MM.1S (cell line): ENCODE data around the gene HS3ST1.

ENCODE experiments used
- DNase-seq: peaks from one replicate; pipeline ENCODE4 v3.0.0-alpha.2; 2015
- H2AFZ ChIP-seq: fragments of 300-600 bp; sonication (generic); 2 replicates; pipeline ENCODE4 v1.6.0; 2016; ENCODE audit warnings: antibody characterized with exemption, low read length
- H3F3A ChIP-seq: fragments of 300-600 bp; sonication (generic); 2 replicates; pipeline ENCODE4 v1.6.1; 2016; ENCODE audit warnings: mild to moderate bottlenecking, antibody characterized with exemption, low read length, moderate library complexity, mixed read lengths; ENCODE audit not compliant: insufficient read depth
- H3K27ac ChIP-seq: fragments of 300-600 bp; sonication (generic); 2 replicates; pipeline ENCODE4 v1.5.1; 2016; ENCODE audit warnings: mild to moderate bottlenecking, low read length
- H3K27me3 ChIP-seq: fragments of 300-600 bp; sonication (generic); replicated peaks from 2 replicates; pipeline ENCODE4 v1.6.0; 2016; ENCODE audit warnings: low read length; ENCODE audit not compliant: insufficient read depth
- H3K36me3 ChIP-seq: fragments of 300-600 bp; sonication (generic); replicated peaks from 2 replicates; pipeline ENCODE4 v1.6.1; 2016; ENCODE audit warnings: mild to moderate bottlenecking, low read length, mixed read lengths; ENCODE audit not compliant: insufficient read depth
- H3K4me1 ChIP-seq: fragments of 300-600 bp; sonication (generic); 2 replicates; pipeline ENCODE4 v1.6.1; 2016; ENCODE audit warnings: low read length, mixed read lengths
- H3K4me2 ChIP-seq: fragments of 300-600 bp; sonication (generic); 2 replicates; pipeline ENCODE4 v1.6.0; 2016; ENCODE audit warnings: low read depth, low read length
- H3K4me3 ChIP-seq: fragments of 300-600 bp; sonication (generic); 2 replicates; pipeline ENCODE4 v1.5.1; 2016; ENCODE audit warnings: low read length, mixed read lengths
- H3K79me2 ChIP-seq: fragments of 300-600 bp; sonication (generic); 2 replicates; pipeline ENCODE4 v1.6.1; 2016; ENCODE audit warnings: mixed run types, low read length, mixed read lengths
- H3K9ac ChIP-seq: fragments of 300-600 bp; sonication (generic); 2 replicates; pipeline ENCODE4 v1.6.1; 2016; ENCODE audit warnings: low read length, mixed read lengths
- H3K9me2 ChIP-seq: fragments of 300-600 bp; sonication (generic); replicated peaks from 2 replicates; pipeline ENCODE4 v1.6.1; 2016; ENCODE audit warnings: mild to moderate bottlenecking, low read length, mixed read lengths; ENCODE audit not compliant: insufficient read depth
- H3K9me3 ChIP-seq: fragments of 300-600 bp; sonication (generic); replicated peaks from 2 replicates; pipeline ENCODE4 v1.6.1; 2016; ENCODE audit warnings: mild to moderate bottlenecking, low read length, mixed read lengths; ENCODE audit not compliant: insufficient read depth
- H4K20me1 ChIP-seq: fragments of 300-600 bp; sonication (generic); 2 replicates; pipeline ENCODE4 v1.6.1; 2016; ENCODE audit warnings: mild to moderate bottlenecking, low read length, moderate library complexity, mixed read lengths; ENCODE audit not compliant: insufficient read depth
- EZH2 ChIP-seq: fragments of 300-600 bp; sonication (generic); optimal IDR thresholded peaks from 2 replicates; pipeline ENCODE3; 2017; ENCODE audit warnings: low read depth, mild to moderate bottlenecking, antibody characterized with exemption, low read length, mixed read lengths
- EZH2phosphoT487 ChIP-seq: fragments of 300-600 bp; sonication (generic); IDR thresholded peaks from 2 replicates; pipeline ENCODE4 v1.6.1; 2018; ENCODE audit warnings: antibody characterized with exemption, low read length
- TF ChIP-seq, protein P1 (sequence below): fragments of 300-600 bp; sonication (generic); IDR thresholded peaks from 2 replicates; pipeline ENCODE4 v1.5.1; 2016; ENCODE audit warnings: antibody characterized with exemption, low read length, mixed read lengths

HS3ST1 gene

DNA sequence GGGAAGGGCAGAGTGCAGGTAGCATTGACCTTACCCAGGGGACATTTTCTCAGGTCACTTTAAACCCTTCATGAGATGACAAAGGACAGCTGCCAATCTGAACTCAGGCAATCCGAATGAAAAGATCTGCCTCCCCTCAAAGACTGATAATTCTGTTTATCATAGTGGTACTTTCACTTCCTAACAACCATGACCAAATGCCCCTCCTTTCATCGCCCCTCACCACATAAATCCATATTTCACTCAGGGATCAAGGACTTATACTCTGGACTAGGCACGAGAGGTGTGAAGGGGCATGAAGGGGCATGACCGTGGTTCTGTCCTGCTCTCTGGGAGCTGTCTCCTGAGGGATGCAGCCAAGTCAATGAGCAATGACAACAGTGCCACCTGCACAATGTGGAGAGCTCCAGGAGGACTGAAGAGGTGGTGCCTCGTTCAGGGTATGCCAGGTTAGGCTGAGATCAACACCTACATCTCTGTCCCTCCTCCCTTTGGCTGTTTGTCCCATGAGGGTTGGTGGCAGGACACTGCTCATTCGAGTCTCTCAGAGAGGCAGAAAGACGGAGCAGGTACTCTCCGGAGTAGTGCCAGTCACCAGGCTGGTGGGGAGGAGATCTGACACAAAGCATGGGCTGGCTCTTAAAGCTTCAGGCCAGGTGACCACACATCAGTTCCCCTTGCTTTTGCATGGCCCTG, 12.5 kb downstream of the HS3ST1 start:
- H3K9me3 ChIP-seq, result no peaks in the 10 kb centered on the region
- no peak overlapping the region for H3K27ac ChIP-seq
- H3K9me2 ChIP-seq, result no peaks in the 10 kb centered on the region
- DNase-seq, result no peak
- H3K27me3 ChIP-seq, result no peaks in the 10 kb centered on the region
- H3F3A ChIP-seq, result no peaks in the 10 kb centered on the region
- no peak overlapping the region for H3K4me3 ChIP-seq
- H3K9ac ChIP-seq, result no peak overlapping the region
- H3K4me2 ChIP-seq, result no peak overlapping the region
- H2AFZ ChIP-seq, result no peak overlapping the region
- H3K4me1 ChIP-seq, result peaks cover 20% of the 10 kb centered on the region
- TF ChIP-seq EZH2 (no peak), EZH2phosphoT487 (no peak)
- TF ChIP-seq, protein P1, sequence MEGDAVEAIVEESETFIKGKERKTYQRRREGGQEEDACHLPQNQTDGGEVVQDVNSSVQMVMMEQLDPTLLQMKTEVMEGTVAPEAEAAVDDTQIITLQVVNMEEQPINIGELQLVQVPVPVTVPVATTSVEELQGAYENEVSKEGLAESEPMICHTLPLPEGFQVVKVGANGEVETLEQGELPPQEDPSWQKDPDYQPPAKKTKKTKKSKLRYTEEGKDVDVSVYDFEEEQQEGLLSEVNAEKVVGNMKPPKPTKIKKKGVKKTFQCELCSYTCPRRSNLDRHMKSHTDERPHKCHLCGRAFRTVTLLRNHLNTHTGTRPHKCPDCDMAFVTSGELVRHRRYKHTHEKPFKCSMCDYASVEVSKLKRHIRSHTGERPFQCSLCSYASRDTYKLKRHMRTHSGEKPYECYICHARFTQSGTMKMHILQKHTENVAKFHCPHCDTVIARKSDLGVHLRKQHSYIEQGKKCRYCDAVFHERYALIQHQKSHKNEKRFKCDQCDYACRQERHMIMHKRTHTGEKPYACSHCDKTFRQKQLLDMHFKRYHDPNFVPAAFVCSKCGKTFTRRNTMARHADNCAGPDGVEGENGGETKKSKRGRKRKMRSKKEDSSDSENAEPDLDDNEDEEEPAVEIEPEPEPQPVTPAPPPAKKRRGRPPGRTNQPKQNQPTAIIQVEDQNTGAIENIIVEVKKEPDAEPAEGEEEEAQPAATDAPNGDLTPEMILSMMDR, result no peak
- no peaks in the 10 kb centered on the region for H3K79me2 ChIP-seq
- no peaks in the 10 kb centered on the region for H3K36me3 ChIP-seq
- H4K20me1 ChIP-seq, result no peaks in the 10 kb centered on the region

DNA sequence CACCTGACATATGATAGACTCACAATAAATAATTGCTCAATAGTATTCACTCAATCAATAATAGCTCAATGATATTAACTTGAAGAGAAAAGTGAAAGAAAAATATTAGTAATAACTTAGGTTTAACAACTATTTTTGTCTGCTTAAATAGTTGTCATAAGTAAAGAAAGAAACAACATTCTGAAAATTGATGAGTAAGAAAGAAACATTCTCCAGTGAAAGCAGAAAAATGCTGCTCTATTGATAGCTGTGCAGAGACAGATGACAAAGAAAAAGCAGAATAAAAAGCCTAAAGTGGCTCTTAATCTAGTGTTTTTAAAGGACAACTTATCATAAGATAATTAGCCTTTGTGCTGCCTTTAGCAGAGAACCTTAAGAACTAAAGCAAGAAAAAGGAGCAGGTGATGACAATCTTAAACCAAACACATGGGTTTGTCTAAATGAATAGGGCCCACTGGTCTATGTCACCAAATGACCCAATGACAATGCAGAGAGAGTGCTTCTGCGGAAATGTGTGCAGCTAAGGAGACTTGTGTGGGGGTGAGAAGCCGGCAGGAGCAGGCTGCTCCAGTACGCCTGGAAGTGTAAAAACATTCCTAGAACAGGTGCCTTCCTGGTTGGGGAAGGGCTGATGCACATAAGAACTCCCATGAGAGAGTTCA, 13.2 kb downstream of the HS3ST1 start:
- Histone ChIP-seq H4K20me1 (no peaks in the 10 kb centered on the region), H3K9me2 (no peaks in the 10 kb centered on the region), H3K27ac (no peak overlapping the region), H3K79me2 (no peaks in the 10 kb centered on the region), H3K27me3 (no peaks in the 10 kb centered on the region), H3K4me2 (peak overlapping the region; percentile 16; the same call in 1 of the 2 replicates), H3K9ac (no peak overlapping the region), H3F3A (no peaks in the 10 kb centered on the region), H3K4me1 (peaks cover 20% of the 10 kb centered on the region), H3K4me3 (no peak overlapping the region), H3K36me3 (no peaks in the 10 kb centered on the region), H2AFZ (no peak overlapping the region), H3K9me3 (no peaks in the 10 kb centered on the region)
- DNase-seq, result no peak
- TF ChIP-seq, protein P1, result no peak
- TF ChIP-seq EZH2 (no peak), EZH2phosphoT487 (no peak)

DNA sequence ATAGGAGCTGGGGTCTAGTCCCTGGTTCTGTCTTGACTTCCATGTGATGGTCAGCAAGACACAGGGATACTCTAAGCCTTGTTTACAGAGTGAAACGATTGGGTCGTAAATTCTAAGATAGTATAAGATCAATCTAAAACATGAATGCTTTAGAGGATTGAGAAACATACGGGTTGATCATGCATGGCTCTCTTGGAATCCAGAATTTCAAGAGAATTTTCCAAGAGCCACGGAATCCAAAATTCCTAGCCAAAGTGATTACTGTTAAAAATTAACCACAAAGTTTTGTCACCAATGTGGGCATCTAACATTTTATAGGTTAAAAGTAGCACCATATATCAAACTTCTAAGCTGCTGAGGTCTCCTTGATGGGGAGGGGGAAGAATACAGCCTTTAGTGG, 16.5 kb downstream of the HS3ST1 start:
- Histone ChIP-seq H3K36me3 (no peaks in the 10 kb centered on the region), H2AFZ (no peak overlapping the region), H3K9me3 (no peaks in the 10 kb centered on the region), H3K27ac (no peak overlapping the region), H3K9me2 (no peaks in the 10 kb centered on the region), H3K4me1 (peaks cover 20% of the 10 kb centered on the region), H3K9ac (no peak overlapping the region), H3K4me2 (no peak overlapping the region), H3K4me3 (no peak overlapping the region), H3K79me2 (no peaks in the 10 kb centered on the region), H3F3A (no peaks in the 10 kb centered on the region), H3K27me3 (no peaks in the 10 kb centered on the region), H4K20me1 (no peaks in the 10 kb centered on the region)
- TF ChIP-seq, protein P1, result no peak
- TF ChIP-seq EZH2 (no peak), EZH2phosphoT487 (no peak)
- DNase-seq, result no peak
